Gastrocnemius medialis (tissue), 4 donors: ENCODE data around the gene USHBP1. TPM values are rescaled to one million over a fixed set of nuclear protein-coding genes. Genes with fewer than 3 reads are reported as not detected.
A peak's percentile ranks its signal among the peaks of the same experiment; 100 is the strongest.

Experiments
- ATAC-seq, 2 donors: fragments of 150-250 bp; one replicate each; pipeline ENCODE4 v1.9.1; 2016
- DNase-seq, 2 donors: peaks; one replicate each; pipeline ENCODE4 v3.0.0-alpha.2; 2019
- H3K27ac ChIP-seq, 4 donors: fragments of 200-600 bp; sonication (generic); 1 replicate in 1 of 4; 2 replicates in 3 of 4; pipeline ENCODE4 v1.5.1; 2016 to 2018; ENCODE audit warnings: mild to moderate bottlenecking in 2 of 4, moderate library complexity in 1 of 4
- H3K27me3 ChIP-seq, 3 donors: fragments of 200-600 bp; sonication (generic) in 2 of 3; 1 replicate in 1 of 3; 2 replicates in 2 of 3; pipeline versions ENCODE4 v1.5.1 to v1.6.0; 2016 to 2019; ENCODE audit warnings: mild to moderate bottlenecking in 1 of 3, moderate library complexity in 1 of 3
- H3K36me3 ChIP-seq, 2 donors: fragments of 200-600 bp; sonication (generic) in 1 of 2; one replicate each; pipeline ENCODE4 v1.5.1; 2017 to 2018
- H3K4me1 ChIP-seq, 2 donors: fragments of 200-600 bp; sonication (generic) in 1 of 2; one replicate each; pipeline ENCODE4 v1.5.1; 2016 to 2017; ENCODE audit warnings: mild to moderate bottlenecking in 2 of 2
- H3K4me3 ChIP-seq, 4 donors: fragments of 200-600 bp; sonication (generic) in 3 of 4; 1 replicate in 1 of 4; 2 replicates in 3 of 4; pipeline ENCODE4 v1.5.1; 2016 to 2019; ENCODE audit warnings: mild to moderate bottlenecking in 2 of 4
- H3K9me3 ChIP-seq, 3 donors: fragments of 200-600 bp; sonication (generic) in 2 of 3; 1 replicate in 1 of 3; 2 replicates in 2 of 3; pipeline ENCODE4 v1.5.1; 2016 to 2019
- CTCF ChIP-seq, 5 experiments: fragments of 450-650 bp in 3 of 5; fragments of 200-600 bp in 2 of 5; sonication (generic) in 2 of 5; IDR thresholded peaks in 4 of 5; conservative IDR thresholded peaks in 1 of 5; 1 replicate in 4 of 5; 2 replicates in 1 of 5; pipeline ENCODE4 v1.5.1; 2016 to 2019; ENCODE audit warnings: antibody characterized with exemption in 5 of 5, mild to moderate bottlenecking in 3 of 5, moderate library complexity in 3 of 5
- POLR2A ChIP-seq, 2 donors: fragments of 450-650 bp; IDR thresholded peaks; one replicate each; pipeline ENCODE4 v1.6.1; 2017; ENCODE audit warnings: antibody characterized with exemption in 2 of 2, mild to moderate bottlenecking in 2 of 2, moderate library complexity in 2 of 2
- in situ Hi-C, 4 donors: fragments of 200-750 bp; cut with MboI; loops; one replicate each; pipeline versions ENCODE4 v1.15.0 to v1.8.0; 2017; ENCODE audit warnings: low sequenced_read_pairs in 4 of 4
- intact Hi-C: fragments of 100-400 bp; cut with DNase I; formaldehyde crosslinking; loops from one replicate; pipeline ENCODE4 v1.15.1; 2023; ENCODE audit warnings: low total_unique reads
- total RNA-seq, 4 donors: library from RNA; depleted of rRNA; stranded (reverse); fragments of >200 nt; gene quantifications; one replicate each; pipeline versions ENCODE4 v1.1.0 to v1.2.3, GENCODE V29; 2016

The USHBP1 gene
- total RNA-seq, 4 donors from 2014 or later, result 2.6 to 7.1 (median 4.1) TPM

GRCh38 chr19:17235971-17236777 is 28.4 kb downstream of the USHBP1 start:
- DNase-seq (no peak), ATAC-seq (peak in 1 of 2 donors; percentile 8)
- H3K4me1 ChIP-seq, result peaks cover 10 to 22% of the 10 kb centered on the region in 2 donors
- H3K36me3 ChIP-seq, result peaks cover 0 to 26% of the 10 kb centered on the region in 2 donors
- in situ Hi-C loops, result no loop called here
- peak overlapping the region; percentile 45 to 65 (median 50) for H3K4me3 ChIP-seq
- peak overlapping the region; percentile 49 to 78 (median 70) for H3K27ac ChIP-seq
- TF ChIP-seq CTCF (IDR thresholded peaks at IDR 0.05 in 4 of 5, conservative IDR thresholded peaks at IDR 0.05 in 1 of 5) (no peak), POLR2A (IDR thresholded peaks at IDR 0.05) (no peak)
- H3K27me3 ChIP-seq, result no peaks in the 10 kb centered on the region
- intact Hi-C loops, result loop anchor here (5.0 kb wide), 1 partner anchor 169 kb away; no protein-coding TSS in a partner anchor
- no peaks in the 10 kb centered on the region for H3K9me3 ChIP-seq

GRCh38 chr19:17235300-17235970 is 29.1 kb downstream of the USHBP1 start:
- Histone ChIP-seq H3K36me3 (peaks cover 0 to 26% of the 10 kb centered on the region in 2 donors), H3K27me3 (no peaks in the 10 kb centered on the region), H3K4me3 (peak overlapping the region; percentile 45 to 65 (median 50)), H3K9me3 (no peaks in the 10 kb centered on the region), H3K4me1 (peaks cover 9 to 16% of the 10 kb centered on the region in 2 donors), H3K27ac (peak overlapping the region; percentile 50 to 78 (median 70))
- intact Hi-C loops (loop anchor here (5.0 kb wide), 1 partner anchor 168 kb away; no protein-coding TSS in a partner anchor), in situ Hi-C loops (no loop called here)
- TF ChIP-seq POLR2A (IDR thresholded peaks at IDR 0.05) (no peak), CTCF (IDR thresholded peaks at IDR 0.05 in 4 of 5, conservative IDR thresholded peaks at IDR 0.05 in 1 of 5) (peak in 4 of 5 experiments; percentile 27 to 67 (median 52))
- peak in 1 of 2 donors; percentile 62 for DNase-seq
- peak; percentile 84 to 86 for ATAC-seq

- TF ChIP-seq POLR2A (IDR thresholded peaks at IDR 0.05) (no peak), CTCF (IDR thresholded peaks at IDR 0.05 in 4 of 5, conservative IDR thresholded peaks at IDR 0.05 in 1 of 5) (no peak)
- ATAC-seq (peak; percentile 66), DNase-seq (peak in 1 of 2 donors; percentile 45)
- in situ Hi-C loops (no loop called here), intact Hi-C loops (loop anchor here (5.0 kb wide), 1 partner anchor 168 kb away; no protein-coding TSS in a partner anchor)
- H3K27me3 ChIP-seq, result no peaks in the 10 kb centered on the region
- peaks cover 0 to 26% of the 10 kb centered on the region in 2 donors for H3K36me3 ChIP-seq
- H3K4me1 ChIP-seq, result peaks cover 9 to 16% of the 10 kb centered on the region in 2 donors
- H3K27ac ChIP-seq, result peak overlapping the region; percentile 50 to 78 (median 70)
- peak overlapping the region; percentile 45 to 65 (median 50) for H3K4me3 ChIP-seq
- no peaks in the 10 kb centered on the region for H3K9me3 ChIP-seq
Observed at GRCh38 chr19:17234911-17235299, 29.6 kb downstream of the USHBP1 start.

- no peaks in the 10 kb centered on the region for H3K27me3 ChIP-seq
- no peak overlapping the region for H3K27ac ChIP-seq
- H3K4me1 ChIP-seq, result peaks cover 10 to 22% of the 10 kb centered on the region in 2 donors
- no peak for ATAC-seq
- H3K36me3 ChIP-seq, result peaks cover 0 to 16% of the 10 kb centered on the region in 2 donors
- intact Hi-C loops (no loop called here), in situ Hi-C loops (no loop called here)
- H3K9me3 ChIP-seq, result no peaks in the 10 kb centered on the region
- no peak for TF ChIP-seq POLR2A (IDR thresholded peaks at IDR 0.05)
- TF ChIP-seq CTCF (IDR thresholded peaks at IDR 0.05 in 4 of 5, conservative IDR thresholded peaks at IDR 0.05 in 1 of 5), result no peak
- H3K4me3 ChIP-seq, result no peak overlapping the region
- DNase-seq, result no peak
Observed at GRCh38 chr19:17232258-17232657, 32.3 kb downstream of the USHBP1 start.
